Measurements from ENCODE around the gene ACTN4. TPM values are rescaled to one million over a fixed set of nuclear protein-coding genes. Genes with fewer than 3 reads are reported as not detected.

Gene ACTN4
- total RNA-seq, 1 experiment from 2014 or later: 506 TPM

- no peak for TF ChIP-seq IRF2 (CRISPR knock-in tag; IDR thresholded peaks at IDR 0.05; ENCODE audit: borderline replicate concordance, low read depth)
These were observed 37.6 kb downstream of the ACTN4 start (continued) for GRCh38 chr19:38684862-38685665.

GRCh38 chr19:38685666-38686529 is 38.4 kb downstream of the ACTN4 start:
- ChIA-PET POLR2A (interaction anchor here (0.6 to 2.3 kb wide), 9 partner anchors 9 to 830 kb away, joined by 3 to 23 read pairs (median 6); partner anchors contain the start of gene ACTN4), CTCF (interaction anchor here (0.5 to 2.6 kb wide), 19 partner anchors 9 to 1834 kb away, joined by 3 to 20 read pairs (median 6); partner anchors contain the start of genes ACTN4, FAM98C, MRPS12 and SARS2)
- H3K9me3 Mint-ChIP-seq: peaks cover 9% of the 10 kb centered on the region
- TF ChIP-seq SP1 (CRISPR knock-in tag; conservative IDR thresholded peaks at IDR 0.05): 0 out of 2 replicates have a peak, but pooled peaks have one; percentile 29
- TF ChIP-seq, protein P1, sequence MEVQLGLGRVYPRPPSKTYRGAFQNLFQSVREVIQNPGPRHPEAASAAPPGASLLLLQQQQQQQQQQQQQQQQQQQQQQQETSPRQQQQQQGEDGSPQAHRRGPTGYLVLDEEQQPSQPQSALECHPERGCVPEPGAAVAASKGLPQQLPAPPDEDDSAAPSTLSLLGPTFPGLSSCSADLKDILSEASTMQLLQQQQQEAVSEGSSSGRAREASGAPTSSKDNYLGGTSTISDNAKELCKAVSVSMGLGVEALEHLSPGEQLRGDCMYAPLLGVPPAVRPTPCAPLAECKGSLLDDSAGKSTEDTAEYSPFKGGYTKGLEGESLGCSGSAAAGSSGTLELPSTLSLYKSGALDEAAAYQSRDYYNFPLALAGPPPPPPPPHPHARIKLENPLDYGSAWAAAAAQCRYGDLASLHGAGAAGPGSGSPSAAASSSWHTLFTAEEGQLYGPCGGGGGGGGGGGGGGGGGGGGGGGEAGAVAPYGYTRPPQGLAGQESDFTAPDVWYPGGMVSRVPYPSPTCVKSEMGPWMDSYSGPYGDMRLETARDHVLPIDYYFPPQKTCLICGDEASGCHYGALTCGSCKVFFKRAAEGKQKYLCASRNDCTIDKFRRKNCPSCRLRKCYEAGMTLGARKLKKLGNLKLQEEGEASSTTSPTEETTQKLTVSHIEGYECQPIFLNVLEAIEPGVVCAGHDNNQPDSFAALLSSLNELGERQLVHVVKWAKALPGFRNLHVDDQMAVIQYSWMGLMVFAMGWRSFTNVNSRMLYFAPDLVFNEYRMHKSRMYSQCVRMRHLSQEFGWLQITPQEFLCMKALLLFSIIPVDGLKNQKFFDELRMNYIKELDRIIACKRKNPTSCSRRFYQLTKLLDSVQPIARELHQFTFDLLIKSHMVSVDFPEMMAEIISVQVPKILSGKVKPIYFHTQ (CRISPR knock-in tag; IDR thresholded peaks at IDR 0.05): no peak
- no peak for TF ChIP-seq ZNF232 (CRISPR knock-in tag; IDR thresholded peaks at IDR 0.05)
- TF ChIP-seq ZNF532 (CRISPR knock-in tag; IDR thresholded peaks at IDR 0.05; ENCODE audit: borderline replicate concordance): peak; percentile 62; the same call in 1 of the 2 replicates
- TF ChIP-seq ZNF671 (CRISPR knock-in tag; IDR thresholded peaks at IDR 0.05): no peak
- DNase-seq (ENCODE audit: low spot score): no peak
- H3K4me1 Mint-ChIP-seq: peaks cover 90% of the 10 kb centered on the region
- peak overlapping the region; percentile 44 for H3K4me3 Mint-ChIP-seq
- H3K27me3 Mint-ChIP-seq (ENCODE audit: low read depth): no peaks in the 10 kb centered on the region
- H3K27ac Mint-ChIP-seq: peak overlapping the region; percentile 99
- peaks cover 27% of the 10 kb centered on the region for H3K36me3 Mint-ChIP-seq
- ATAC-seq: peak; percentile 25

GRCh38 chr19:38686530-38686888 is 39.1 kb downstream of the ACTN4 start:
- H3K27ac Mint-ChIP-seq: peak overlapping the region; percentile 99
- no peaks in the 10 kb centered on the region for H3K27me3 Mint-ChIP-seq (ENCODE audit: low read depth)
- H3K4me3 Mint-ChIP-seq: peak overlapping the region; percentile 44
- peaks cover 9% of the 10 kb centered on the region for H3K9me3 Mint-ChIP-seq
- peaks cover 86% of the 10 kb centered on the region for H3K4me1 Mint-ChIP-seq
- peaks cover 24% of the 10 kb centered on the region for H3K36me3 Mint-ChIP-seq
- DNase-seq (ENCODE audit: low spot score): no peak
- CTCF ChIA-PET: interaction anchor here (0.6 to 2.6 kb wide), 16 partner anchors 10 to 1833 kb away, joined by 3 to 20 read pairs (median 8); partner anchors contain the start of genes ACTN4 and FAM98C
- ATAC-seq: 0 out of 2 replicates have a peak, but pooled peaks have one; percentile 3
- POLR2A ChIA-PET: interaction anchor here (0.6 to 2.3 kb wide), 9 partner anchors 10 to 829 kb away, joined by 3 to 23 read pairs (median 6); partner anchors contain the start of gene ACTN4
- TF ChIP-seq, protein P2, sequence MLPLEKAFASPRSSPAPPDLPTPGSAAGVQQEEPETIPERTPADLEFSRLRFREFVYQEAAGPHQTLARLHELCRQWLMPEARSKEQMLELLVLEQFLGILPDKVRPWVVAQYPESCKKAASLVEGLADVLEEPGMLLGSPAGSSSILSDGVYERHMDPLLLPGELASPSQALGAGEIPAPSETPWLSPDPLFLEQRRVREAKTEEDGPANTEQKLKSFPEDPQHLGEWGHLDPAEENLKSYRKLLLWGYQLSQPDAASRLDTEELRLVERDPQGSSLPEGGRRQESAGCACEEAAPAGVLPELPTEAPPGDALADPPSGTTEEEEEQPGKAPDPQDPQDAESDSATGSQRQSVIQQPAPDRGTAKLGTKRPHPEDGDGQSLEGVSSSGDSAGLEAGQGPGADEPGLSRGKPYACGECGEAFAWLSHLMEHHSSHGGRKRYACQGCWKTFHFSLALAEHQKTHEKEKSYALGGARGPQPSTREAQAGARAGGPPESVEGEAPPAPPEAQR (CRISPR knock-in tag; IDR thresholded peaks at IDR 0.05): no peak
- no peak for TF ChIP-seq ATF1 (CRISPR knock-in tag; IDR thresholded peaks at IDR 0.05)
- TF ChIP-seq TEAD4 (CRISPR knock-in tag; IDR thresholded peaks at IDR 0.05): no peak
- TF ChIP-seq ZMAT4 (CRISPR knock-in tag; IDR thresholded peaks at IDR 0.05): no peak
- TF ChIP-seq ZNF512 (CRISPR knock-in tag; IDR thresholded peaks at IDR 0.05; ENCODE audit: borderline replicate concordance): no peak
- TF ChIP-seq NR3C1 (CRISPR knock-in tag; conservative IDR thresholded peaks at IDR 0.05; ENCODE audit: low read depth): no peak
- TF ChIP-seq MXD4 (CRISPR knock-in tag; IDR thresholded peaks at IDR 0.05; ENCODE audit: borderline replicate concordance): no peak
- TF ChIP-seq ZBTB21 (CRISPR knock-in tag; IDR thresholded peaks at IDR 0.05; ENCODE audit: borderline replicate concordance): no peak
- TF ChIP-seq TP53 (CRISPR knock-in tag; IDR thresholded peaks at IDR 0.05): no peak
- no peak for TF ChIP-seq TCF7 (CRISPR knock-in tag; IDR thresholded peaks at IDR 0.05; ENCODE audit: low read depth)
- TF ChIP-seq NR1H2 (CRISPR knock-in tag; IDR thresholded peaks at IDR 0.05): no peak
- no peak for TF ChIP-seq MLX (CRISPR knock-in tag; IDR thresholded peaks at IDR 0.05)
- TF ChIP-seq ZNF138 (CRISPR knock-in tag; conservative IDR thresholded peaks at IDR 0.05): no peak
